Suprapubic skin (tissue), 4 donors: ENCODE measurements around the gene LILRA6.
"Not testable (repeated sequence)": the region's sequence is repeated elsewhere in the genome, so short reads cannot be mapped to it uniquely, and the experiment has no call there.

Source experiments
- POLR2A ChIP-seq, 2 donors: fragments of 450-650 bp; IDR thresholded peaks; one replicate each; pipeline ENCODE4 v1.6.1; 2017; ENCODE audit warnings: antibody characterized with exemption in 2 of 2, mild to moderate bottlenecking in 2 of 2, moderate library complexity in 2 of 2
- POLR2AphosphoS5 ChIP-seq, 3 donors: sonication (generic); formaldehyde crosslinking; IDR thresholded peaks; one replicate each; pipeline ENCODE4 v1.6.1; 2017; ENCODE audit warnings: antibody characterized with exemption in 3 of 3

GRCh38 chr19:54274516-54274915 is 31.9 kb upstream of the LILRA6 start:
- TF ChIP-seq POLR2A, POLR2AphosphoS5 (IDR thresholded peaks at IDR 0.05): not testable (repeated sequence)
